Nephron (organoid): ENCODE data around the gene ALG12.

Experiments
- H3K27ac Mint-ChIP-seq, 3 experiments: 2 replicates each; pipeline ENCODE4 v1.8.0; 2020; ENCODE audit warnings: mixed read lengths in 3 of 3, mild to moderate bottlenecking in 2 of 3, moderate library complexity in 1 of 3
- H3K27me3 Mint-ChIP-seq: 2 replicates; pipeline ENCODE4 v1.8.0; 2021; ENCODE audit warnings: low read depth, mild to moderate bottlenecking, moderate library complexity, mixed read lengths
- H3K36me3 Mint-ChIP-seq: 2 replicates; pipeline ENCODE4 v1.8.0; 2020; ENCODE audit warnings: low read depth, mixed read lengths
- H3K4me1 Mint-ChIP-seq: 2 replicates; pipeline ENCODE4 v1.8.0; 2020; ENCODE audit warnings: mixed read lengths
- H3K4me3 Mint-ChIP-seq, 3 experiments: 2 replicates each; pipeline ENCODE4 v1.8.0; 2020; ENCODE audit warnings: mild to moderate bottlenecking in 3 of 3, mixed read lengths in 3 of 3, moderate library complexity in 2 of 3
- H3K9me3 Mint-ChIP-seq: 2 replicates; pipeline ENCODE4 v1.8.0; 2020; ENCODE audit warnings: mixed read lengths
- CTCF ChIP-seq, 3 experiments: fragments of 200-600 bp; sonication (generic); IDR thresholded peaks; one replicate each; pipeline ENCODE4 v1.5.0; 2021; ENCODE audit warnings: antibody characterized with exemption in 3 of 3; ENCODE audit not compliant: unreplicated experiment in 3 of 3

ALG12 gene

GRCh38 chr22:49917974-49918910 lies at the start of gene ALG12, which contains the start of gene CRELD2:
TSS of gene ALG12 (minus strand) at chr22:49918438. CDS start at chr22:49913765, 4,673 bp downstream.
TSS of gene CRELD2 (plus strand) at chr22:49918634. CDS start at chr22:49918770, 136 bp downstream.
- peaks cover 3% of the 10 kb centered on the region for H3K27me3 Mint-ChIP-seq
- peak within 1 kb of the TSS; percentile 63 to 88 (median 82) for H3K27ac Mint-ChIP-seq
- peak within 1 kb of the TSS; percentile 89 to 94 (median 93) for H3K4me3 Mint-ChIP-seq
- peaks cover 5% of the 10 kb centered on the region for H3K36me3 Mint-ChIP-seq
- no peaks in the 10 kb centered on the region for H3K9me3 Mint-ChIP-seq
- peaks cover 7% of the 10 kb centered on the region for H3K4me1 Mint-ChIP-seq
- TF ChIP-seq CTCF (IDR thresholded peaks at IDR 0.05; ENCODE audit: unreplicated experiment in 3 of 3) = no peak

GRCh38 chr22:49967706-49968208 lies 49.5 kb upstream of the ALG12 start:
- Mint-ChIP-seq H3K36me3 (peaks cover 6% of the 10 kb centered on the region), H3K4me3 (peak overlapping the region in 1 of 3 experiments; percentile 50)

DNA sequence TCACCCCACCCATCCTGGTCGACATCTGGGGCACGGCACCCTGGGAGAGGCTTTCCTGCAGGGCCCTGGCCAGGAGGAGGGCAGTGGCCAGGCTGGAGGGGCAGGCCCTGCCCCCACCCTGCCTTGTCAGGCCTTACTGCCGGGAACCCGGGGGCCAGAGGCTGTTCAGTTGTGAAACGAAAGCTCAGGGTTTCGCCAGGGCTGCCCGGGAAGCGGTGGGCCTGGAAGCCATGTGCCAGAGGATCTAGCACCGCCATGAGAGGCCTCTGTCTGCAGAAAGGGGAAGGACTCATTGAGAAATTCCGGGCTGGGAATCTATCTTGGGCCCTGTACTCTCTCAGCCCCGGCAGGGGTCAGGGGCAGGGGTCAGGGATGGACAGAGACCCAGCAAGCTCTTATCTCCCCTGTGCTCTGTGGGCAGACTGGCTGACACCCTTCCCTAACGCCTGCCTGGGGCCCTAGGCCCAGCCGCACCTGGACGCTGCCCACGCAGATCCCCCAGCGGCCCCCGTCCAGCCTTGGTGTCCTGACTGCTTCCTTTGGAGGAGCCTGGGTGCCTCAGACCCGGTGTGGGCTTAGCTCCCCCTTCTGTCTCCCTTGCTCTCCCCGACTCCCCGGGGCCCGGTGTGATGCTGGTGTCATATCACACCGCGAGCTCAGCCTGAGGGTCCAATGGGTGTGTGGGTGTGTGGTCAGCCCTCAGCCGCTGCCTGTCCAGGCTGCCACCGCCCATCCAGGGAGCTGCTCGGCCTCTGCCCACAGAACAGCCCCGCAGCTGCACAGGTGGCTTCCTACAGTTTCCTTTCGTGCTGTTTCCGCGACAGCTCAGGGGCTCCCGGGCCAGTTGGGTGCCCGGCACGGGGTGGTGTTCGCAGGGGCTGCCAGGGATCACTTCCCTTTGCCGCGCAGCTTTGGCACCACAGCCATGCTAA lies 48.8 kb upstream of the ALG12 start:
- Mint-ChIP-seq H3K27ac (no peak overlapping the region), H3K4me3 (no peak overlapping the region), H3K27me3 (peaks cover 8% of the 10 kb centered on the region), H3K4me1 (peaks cover 11% of the 10 kb centered on the region), H3K9me3 (no peaks in the 10 kb centered on the region), H3K36me3 (peaks cover 6% of the 10 kb centered on the region)
- TF ChIP-seq CTCF (IDR thresholded peaks at IDR 0.05; ENCODE audit: unreplicated experiment in 3 of 3) = no peak

More at GRCh38 chr22:49967706-49968208, 49.5 kb upstream of the ALG12 start:
- peaks cover 8% of the 10 kb centered on the region for H3K27me3 Mint-ChIP-seq
- H3K27ac Mint-ChIP-seq = no peak overlapping the region
- TF ChIP-seq CTCF (IDR thresholded peaks at IDR 0.05; ENCODE audit: unreplicated experiment in 3 of 3) = no peak
- H3K4me1 Mint-ChIP-seq = peaks cover 11% of the 10 kb centered on the region
- H3K9me3 Mint-ChIP-seq = no peaks in the 10 kb centered on the region

DNA sequence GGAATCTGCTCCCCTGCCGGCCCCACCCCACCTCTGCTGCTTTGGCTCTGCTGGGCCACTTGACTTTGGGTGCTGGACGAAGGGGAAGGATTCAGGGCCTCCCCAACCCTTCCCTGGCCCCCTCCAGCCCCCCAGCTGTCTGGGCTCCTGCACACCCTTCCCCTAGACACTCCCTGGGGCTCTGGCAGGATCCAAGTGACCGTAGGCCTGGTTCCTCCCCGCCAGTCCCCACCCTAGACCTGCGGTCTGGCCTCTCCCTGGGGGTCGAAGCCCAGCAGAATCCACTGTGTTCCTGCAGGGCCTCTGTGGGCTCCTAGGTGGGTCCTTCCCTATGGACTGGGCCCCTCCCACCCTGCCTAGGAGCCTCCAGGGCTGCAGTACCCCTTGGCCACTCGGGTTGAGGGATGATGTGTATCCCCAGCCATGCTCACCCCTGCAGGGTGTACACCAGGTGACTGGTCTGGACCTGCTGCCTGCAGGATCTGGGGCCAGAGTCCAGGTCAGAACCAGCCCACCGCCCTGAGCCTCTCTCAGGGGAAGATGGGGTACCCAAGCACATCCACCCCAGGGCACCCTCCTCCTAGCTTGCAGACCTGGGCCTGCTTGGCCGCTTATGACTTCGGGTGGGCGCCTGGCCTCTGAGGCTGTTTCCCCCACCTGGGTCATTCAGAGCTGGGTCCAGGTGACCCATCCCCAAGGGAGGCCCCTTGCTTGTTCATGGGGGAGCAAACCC lies 48.0 kb upstream of the ALG12 start:
- H3K4me1 Mint-ChIP-seq = peaks cover 11% of the 10 kb centered on the region
- H3K36me3 Mint-ChIP-seq = peaks cover 6% of the 10 kb centered on the region
- H3K27ac Mint-ChIP-seq = no peak overlapping the region
- H3K9me3 Mint-ChIP-seq = no peaks in the 10 kb centered on the region
- H3K27me3 Mint-ChIP-seq = peaks cover 8% of the 10 kb centered on the region
- H3K4me3 Mint-ChIP-seq = no peak overlapping the region
- TF ChIP-seq CTCF (IDR thresholded peaks at IDR 0.05; ENCODE audit: unreplicated experiment in 3 of 3) = no peak
